ENCODE results near the gene CD79A.

The CD79A gene

GRCh38 chr19:41929536-41930071, 52.5 kb downstream of the CD79A start:
- Histone ChIP-seq H3K9ac (no peak overlapping the region), H3K4me3 (ENCODE audit: low read depth, low read length) (no peak overlapping the region), H3K9me3 (ENCODE audit: control insufficient read depth, low read length) (no peaks in the 10 kb centered on the region), H3K36me3 (ENCODE audit: control insufficient read depth, insufficient read depth, low read length) (no peaks in the 10 kb centered on the region), H3K27me3 (ENCODE audit: control insufficient read depth, insufficient read depth, low read length) (no peaks in the 10 kb centered on the region), H3K4me1 (peaks cover 20% of the 10 kb centered on the region), H3K79me2 (no peaks in the 10 kb centered on the region), H2AFZ (no peak overlapping the region), H3K27ac (no peak overlapping the region), H3K4me2 (ENCODE audit: low read length) (no peak overlapping the region)
- TF ChIP-seq, protein P1, sequence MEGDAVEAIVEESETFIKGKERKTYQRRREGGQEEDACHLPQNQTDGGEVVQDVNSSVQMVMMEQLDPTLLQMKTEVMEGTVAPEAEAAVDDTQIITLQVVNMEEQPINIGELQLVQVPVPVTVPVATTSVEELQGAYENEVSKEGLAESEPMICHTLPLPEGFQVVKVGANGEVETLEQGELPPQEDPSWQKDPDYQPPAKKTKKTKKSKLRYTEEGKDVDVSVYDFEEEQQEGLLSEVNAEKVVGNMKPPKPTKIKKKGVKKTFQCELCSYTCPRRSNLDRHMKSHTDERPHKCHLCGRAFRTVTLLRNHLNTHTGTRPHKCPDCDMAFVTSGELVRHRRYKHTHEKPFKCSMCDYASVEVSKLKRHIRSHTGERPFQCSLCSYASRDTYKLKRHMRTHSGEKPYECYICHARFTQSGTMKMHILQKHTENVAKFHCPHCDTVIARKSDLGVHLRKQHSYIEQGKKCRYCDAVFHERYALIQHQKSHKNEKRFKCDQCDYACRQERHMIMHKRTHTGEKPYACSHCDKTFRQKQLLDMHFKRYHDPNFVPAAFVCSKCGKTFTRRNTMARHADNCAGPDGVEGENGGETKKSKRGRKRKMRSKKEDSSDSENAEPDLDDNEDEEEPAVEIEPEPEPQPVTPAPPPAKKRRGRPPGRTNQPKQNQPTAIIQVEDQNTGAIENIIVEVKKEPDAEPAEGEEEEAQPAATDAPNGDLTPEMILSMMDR (IDR thresholded peaks at IDR 0.05): no peak

GRCh38 chr19:41930322-41930722, 53.2 kb downstream of the CD79A start:
- Histone ChIP-seq H3K27me3 (ENCODE audit: control insufficient read depth, insufficient read depth, low read length) (no peaks in the 10 kb centered on the region), H2AFZ (no peak overlapping the region), H3K36me3 (ENCODE audit: control insufficient read depth, insufficient read depth, low read length) (no peaks in the 10 kb centered on the region), H3K4me3 (ENCODE audit: low read depth, low read length) (no peak overlapping the region), H3K27ac (no peak overlapping the region), H3K79me2 (no peaks in the 10 kb centered on the region), H3K9ac (no peak overlapping the region), H3K9me3 (ENCODE audit: control insufficient read depth, low read length) (no peaks in the 10 kb centered on the region), H3K4me2 (ENCODE audit: low read length) (no peak overlapping the region), H3K4me1 (peaks cover 22% of the 10 kb centered on the region)
- TF ChIP-seq, protein P1 (IDR thresholded peaks at IDR 0.05): no peak
